ENCODE results near the gene HDAC1.

The HDAC1 gene

DNA sequence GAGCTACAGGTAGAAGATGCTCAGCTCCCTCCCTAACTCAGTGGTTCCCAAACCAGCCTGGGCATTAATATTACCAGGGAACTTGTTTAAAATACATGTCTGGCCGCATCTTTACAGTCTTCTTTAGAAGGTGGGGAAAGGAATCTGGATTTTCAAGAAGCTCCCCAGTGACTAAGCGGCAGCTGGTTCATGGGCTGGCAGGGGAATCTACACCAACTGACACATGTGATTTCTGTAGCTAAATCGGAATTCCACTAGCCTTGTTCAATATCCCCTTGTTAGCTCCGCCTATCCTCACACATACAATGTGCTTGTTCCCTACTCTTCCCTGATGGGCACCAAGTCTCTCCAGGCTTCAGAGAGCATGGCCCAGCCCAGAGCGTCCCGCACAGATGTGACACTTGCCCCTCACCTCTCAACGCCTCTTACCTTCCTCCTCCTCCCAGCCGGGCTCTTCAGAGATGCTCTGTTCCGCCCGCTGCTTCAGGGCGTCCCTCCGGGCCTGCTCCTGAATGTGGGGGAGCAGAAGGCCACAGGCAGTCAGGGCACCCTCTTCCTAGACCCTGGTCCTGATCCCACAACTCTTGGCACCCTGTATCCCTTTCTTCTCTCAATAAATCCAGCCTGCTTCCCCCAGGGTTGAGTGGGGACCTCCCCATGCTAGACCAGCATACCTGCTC, 85.8 kb downstream of the HDAC1 start:
- no peak for DNase-seq

DNA sequence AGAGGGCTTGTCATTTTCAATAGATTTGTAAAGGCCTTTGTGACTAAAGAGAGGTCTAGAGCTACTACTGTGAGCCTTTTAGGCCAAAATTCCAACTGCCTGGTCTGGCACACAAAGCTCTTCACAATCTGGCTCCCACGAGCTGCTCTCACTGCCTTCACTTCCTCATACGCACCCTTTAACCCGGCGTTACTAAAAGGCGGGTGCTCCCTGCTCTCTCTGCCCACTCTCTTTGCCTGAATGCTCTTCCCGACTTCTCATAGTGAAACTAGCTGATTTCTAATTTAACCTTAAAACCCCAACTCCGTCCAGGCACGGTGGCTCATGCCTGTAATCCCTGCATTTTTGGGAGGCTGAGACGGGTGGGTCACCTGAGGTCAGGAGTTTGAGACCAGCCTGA, 88.2 kb downstream of the HDAC1 start:
- no peak for DNase-seq

Measured in activated CD4-positive, alpha-beta T cell treated with anti-CD3 and anti-CD28 coated beads, Interleukin-2, amount 50 U/mL, for 16 hours (primary cell).